Activated CD8-positive, alpha-beta memory T cell treated with anti-CD3 and anti-CD28 coated beads for 48 hours (primary cell): Measurements from ENCODE around the gene RYR3.

ENCODE experiments used
- DNase-seq, 3 experiments: peaks; one replicate each; pipeline ENCODE4 v3.0.0-alpha.2; 2020; ENCODE audit warnings: low read depth in 2 of 3, low spot score in 2 of 3

The RYR3 gene

DNA sequence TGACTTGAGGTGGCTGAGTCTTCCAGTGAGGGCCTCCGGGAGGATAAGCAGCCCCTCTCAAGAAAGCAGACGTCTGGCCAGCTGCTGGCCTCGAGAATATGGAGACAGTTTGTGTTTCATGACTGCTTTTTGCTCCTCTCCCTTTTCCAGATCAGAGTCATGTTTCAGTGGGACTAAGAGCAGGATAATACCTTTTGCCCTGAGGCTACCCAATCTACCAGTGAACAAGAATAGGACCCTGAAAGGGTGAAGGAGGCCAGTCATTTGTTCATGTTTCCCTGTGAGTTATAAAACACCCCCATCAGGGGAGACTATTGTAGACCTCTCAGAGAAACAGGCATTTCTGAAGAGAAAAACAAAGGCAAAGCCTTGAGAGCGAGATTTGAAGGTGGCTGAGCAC, 137.4 kb downstream of the RYR3 start:
- no peak for DNase-seq

- DNase-seq: no peak
These were observed 138.3 kb downstream of the RYR3 start for GRCh38 chr15:33448961-33449606.

DNA sequence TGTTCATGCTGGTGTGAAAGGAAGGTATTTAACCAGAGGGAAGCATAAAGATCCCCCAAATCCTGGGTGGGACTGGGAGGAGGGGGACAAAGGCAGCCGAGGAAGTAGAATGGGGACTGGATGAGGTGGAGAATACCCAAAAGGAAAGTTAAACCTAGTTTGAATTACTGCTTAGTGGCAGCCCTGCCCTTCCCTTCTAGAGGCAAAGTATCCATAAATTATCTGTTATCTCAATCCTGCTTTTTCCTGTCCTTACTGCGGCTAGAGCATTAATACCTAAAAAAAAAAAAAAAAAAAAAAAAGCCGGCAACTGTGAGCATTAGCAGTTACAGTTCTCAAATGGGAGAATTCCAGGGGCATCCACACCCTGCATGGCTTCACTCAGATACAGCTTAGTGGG, 139.0 kb downstream of the RYR3 start:
- DNase-seq: no peak

DNA sequence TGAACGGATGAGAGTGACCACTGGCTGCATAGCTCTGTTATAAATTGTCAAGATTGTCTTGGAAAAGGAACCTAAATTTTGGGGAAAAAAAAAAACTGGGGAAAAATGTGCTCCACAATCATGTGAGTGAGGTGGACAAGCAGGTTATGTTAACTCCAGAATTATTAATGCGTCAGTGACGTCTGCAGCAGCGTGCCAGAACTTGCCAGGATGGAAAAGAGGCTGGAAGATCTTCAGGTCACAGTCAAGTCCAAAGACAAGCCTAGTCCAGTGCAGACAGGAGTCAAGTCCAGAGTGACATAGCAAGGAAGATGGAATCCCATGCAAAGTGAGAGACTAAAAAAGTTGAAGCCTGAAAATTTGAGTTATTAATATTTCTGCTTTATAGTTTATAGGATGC, 140.6 kb downstream of the RYR3 start:
- DNase-seq: no peak

- no peak for DNase-seq
These were observed 143.0 kb downstream of the RYR3 start for GRCh38 chr15:33453761-33454160.

GRCh38 chr15:33454346-33454745, 143.6 kb downstream of the RYR3 start:
- DNase-seq: no peak

DNA sequence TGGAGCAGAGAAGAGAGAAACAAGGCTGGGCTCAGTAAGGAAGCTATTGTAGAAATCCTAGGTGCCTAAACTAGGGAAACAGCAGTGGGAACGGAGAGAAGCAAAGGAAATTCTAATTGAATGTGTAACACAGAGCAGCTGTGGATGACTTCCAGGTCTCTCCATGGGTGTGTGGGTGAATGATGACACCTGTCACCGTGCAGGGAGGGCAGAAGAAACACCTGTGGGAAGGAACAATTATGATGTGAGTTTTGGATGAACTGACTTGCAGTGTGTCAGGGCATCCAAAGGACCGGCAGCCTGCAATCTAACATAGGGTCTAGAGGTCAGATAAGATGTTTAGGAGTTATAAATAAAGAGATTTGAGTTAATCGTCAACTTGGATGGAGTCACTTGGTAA, 144.2 kb downstream of the RYR3 start:
- no peak for DNase-seq

GRCh38 chr15:33458421-33458820, 147.7 kb downstream of the RYR3 start:
- no peak for DNase-seq

- DNase-seq: no peak
These were observed 149.5 kb downstream of the RYR3 start for GRCh38 chr15:33460166-33460805.

DNA sequence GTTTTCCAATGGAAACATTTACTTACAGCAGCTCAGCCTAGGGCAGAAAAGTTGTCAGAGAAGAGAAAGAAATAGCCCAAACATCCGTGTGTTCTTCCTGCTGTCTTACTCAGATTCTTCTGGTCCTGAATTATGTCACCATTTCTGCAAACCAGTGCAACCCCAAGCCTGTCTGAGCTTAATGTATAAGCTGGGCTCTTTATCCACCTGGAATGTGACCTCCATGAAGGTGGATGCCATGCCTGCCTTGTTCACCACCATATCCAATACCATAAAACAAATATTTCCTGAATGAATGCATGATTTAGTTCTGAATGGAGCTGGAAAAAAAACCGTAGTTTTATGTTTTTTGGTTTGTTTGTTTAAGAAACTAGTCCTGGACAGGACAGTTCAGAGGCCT, 150.9 kb downstream of the RYR3 start:
- DNase-seq: no peak

DNA sequence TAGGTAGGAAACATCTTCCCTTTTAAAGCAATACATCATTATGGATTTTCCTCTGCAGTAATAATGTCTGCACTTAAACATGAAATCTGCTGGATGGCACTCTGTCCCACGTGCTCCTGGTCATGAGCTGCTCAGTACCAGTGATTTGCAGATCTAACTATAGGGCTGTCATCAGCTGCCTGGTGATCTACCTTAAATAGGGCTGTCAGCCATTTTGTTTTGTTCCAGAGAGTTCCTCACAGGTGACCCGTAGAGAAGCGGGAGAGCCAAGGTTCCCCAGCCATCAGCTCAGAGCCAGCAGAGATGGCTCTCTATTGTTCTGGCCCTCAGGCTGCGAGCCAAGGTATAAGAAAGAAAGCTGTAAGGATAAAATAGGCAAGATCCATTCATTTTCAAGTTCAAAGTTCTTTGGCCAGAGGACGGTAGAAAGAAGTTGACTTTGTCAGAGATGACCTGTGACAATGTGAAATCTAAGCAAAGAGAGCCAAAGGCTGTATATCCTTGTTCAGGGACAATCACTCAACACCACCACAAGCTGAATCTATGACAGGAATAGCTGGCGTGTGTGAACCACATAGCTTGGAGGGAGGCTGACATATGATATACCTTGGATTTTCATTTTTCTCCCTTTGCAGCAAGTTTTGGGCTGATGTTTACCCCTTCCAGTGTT, 156.5 kb downstream of the RYR3 start:
- no peak for DNase-seq

GRCh38 chr15:33467816-33468163, 157.0 kb downstream of the RYR3 start:
- DNase-seq: no peak

GRCh38 chr15:33468740-33469139, 158.0 kb downstream of the RYR3 start:
- DNase-seq: no peak

- DNase-seq: no peak
These were observed 162.2 kb downstream of the RYR3 start for GRCh38 chr15:33473005-33473404.

DNA sequence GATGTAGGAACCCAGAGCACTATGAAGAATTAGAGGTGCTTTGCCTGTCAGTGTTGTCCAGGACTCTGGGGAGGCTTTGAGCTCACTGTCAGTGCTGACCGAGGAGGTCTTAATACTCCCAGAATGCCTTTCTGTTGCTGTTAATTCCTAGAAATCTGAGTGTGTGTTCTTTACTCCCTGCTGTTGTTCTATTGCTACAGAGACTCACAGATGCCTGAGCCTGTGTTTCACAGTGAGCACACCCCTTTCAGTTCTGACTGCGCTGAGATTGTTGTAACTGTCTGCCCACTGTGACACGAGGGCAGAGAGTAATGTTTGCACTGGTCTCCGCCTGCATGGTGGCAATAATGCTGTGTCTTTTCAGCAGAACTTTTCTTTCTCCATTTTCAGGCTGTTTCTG, 162.9 kb downstream of the RYR3 start:
- DNase-seq: no peak

DNA sequence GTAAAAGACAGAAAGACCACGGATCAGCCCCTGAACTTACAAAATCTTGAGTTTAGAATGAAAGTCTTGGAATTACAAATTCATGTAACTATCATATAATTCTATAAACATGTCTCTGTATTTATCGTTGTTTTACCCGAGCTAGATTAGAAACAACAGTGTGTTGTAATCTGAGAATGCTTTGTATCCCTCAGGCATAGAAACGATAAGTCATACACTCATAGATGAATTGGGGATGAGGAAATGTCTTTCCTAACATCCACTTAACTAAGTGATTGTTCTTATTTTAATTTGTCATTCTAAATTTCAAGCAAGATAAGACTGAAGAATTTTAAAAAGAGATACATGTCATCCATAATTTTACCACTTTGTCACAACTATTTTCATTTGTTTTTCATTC, 165.3 kb downstream of the RYR3 start:
- DNase-seq: no peak

DNA sequence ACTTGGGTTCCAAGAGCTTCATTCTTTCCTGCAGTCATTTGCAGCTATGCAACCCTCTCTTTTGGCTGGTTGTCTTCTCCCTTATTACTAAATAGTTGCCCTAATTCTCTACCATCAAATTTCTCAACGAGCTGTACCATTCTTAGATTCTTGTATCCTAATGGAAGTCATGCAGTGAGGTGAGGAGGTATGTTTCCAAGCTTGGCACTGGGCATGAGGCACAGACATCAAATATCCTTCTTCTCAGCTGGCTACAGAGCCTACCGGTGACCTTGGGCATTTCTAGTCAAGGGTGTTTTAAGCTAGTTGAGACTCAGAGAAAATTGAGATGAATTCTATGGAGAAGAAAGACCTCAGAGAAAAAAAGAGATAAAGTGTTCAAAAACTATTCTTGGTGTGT, 166.1 kb downstream of the RYR3 start:
- DNase-seq: no peak

- no peak for DNase-seq
These were observed 178.6 kb downstream of the RYR3 start for GRCh38 chr15:33489335-33489734.

GRCh38 chr15:33490703-33491102, 179.9 kb downstream of the RYR3 start:
- no peak for DNase-seq

- DNase-seq: no peak
These were observed 181.8 kb downstream of the RYR3 start for GRCh38 chr15:33492434-33493052.

DNA sequence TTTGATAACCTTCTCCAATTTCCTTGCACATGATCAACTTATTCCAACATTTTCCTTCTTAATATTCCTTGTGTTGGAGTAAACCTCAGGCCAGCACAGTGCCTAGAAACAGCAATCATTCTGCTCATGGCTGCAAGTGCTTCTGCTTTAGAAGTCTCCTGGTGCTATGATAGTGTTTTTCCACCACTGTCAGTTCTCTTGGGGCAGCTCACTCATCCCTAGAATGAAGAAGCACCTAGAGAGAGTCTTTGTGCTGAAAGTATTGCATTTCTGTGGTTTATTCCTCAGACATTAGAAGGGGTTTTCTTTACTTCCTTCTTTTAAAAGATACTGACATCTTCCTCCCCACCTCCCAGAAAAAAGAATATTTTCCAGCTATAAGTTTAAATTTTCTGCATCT, 183.5 kb downstream of the RYR3 start:
- DNase-seq: no peak

- no peak for DNase-seq
These were observed 189.8 kb downstream of the RYR3 start for GRCh38 chr15:33500432-33501195.
